HepG2 (cell line): ENCODE results near the gene LYRM4. TPM values are rescaled to one million over a fixed set of nuclear protein-coding genes. Genes with fewer than 3 reads are reported as not detected.

Experiments
- CEBPB ChIP-seq: IDR thresholded peaks from 2 replicates; pipeline ENCODE4 v1.6.1; 2011; ENCODE audit warnings: low read depth, low read length, improper control_type of control experiment, borderline replicate concordance
- ELF3 ChIP-seq: IDR thresholded peaks from 2 replicates; pipeline ENCODE4 v1.6.1; 2016; ENCODE audit warnings: missing genetic modification reagents, missing compliant biosample characterization
- GABPA ChIP-seq, 2 experiments: IDR thresholded peaks; 2 replicates each; pipeline ENCODE4 v1.6.1; 2011 to 2016; ENCODE audit warnings: low read depth in 2 of 2, low read length in 1 of 2, missing biosample characterization in 1 of 2, missing genetic modification characterization in 1 of 2
- GPN1 ChIP-seq: sonication (generic); formaldehyde crosslinking; IDR thresholded peaks from 2 replicates; pipeline ENCODE4 v1.5.1; 2020; ENCODE audit warnings: missing genetic modification reagents, borderline replicate concordance
- GTF3A ChIP-seq: sonication (generic); formaldehyde crosslinking; conservative IDR thresholded peaks from 2 replicates; pipeline ENCODE4 v1.4.0; 2020; ENCODE audit warnings: mild to moderate bottlenecking, missing genetic modification reagents
- NAIF1 ChIP-seq: sonication (generic); formaldehyde crosslinking; IDR thresholded peaks from 2 replicates; pipeline ENCODE4 v1.5.0; 2020; ENCODE audit warnings: mild to moderate bottlenecking, missing genetic modification reagents, borderline replicate concordance
- PAXIP1 ChIP-seq: sonication (generic); formaldehyde crosslinking; conservative IDR thresholded peaks from 2 replicates; pipeline ENCODE4 v1.4.0; 2020; ENCODE audit warnings: mild to moderate bottlenecking, missing genetic modification reagents, moderate library complexity
- RBFOX2 ChIP-seq: fragments of 200-400 bp; formaldehyde crosslinking; IDR thresholded peaks from 2 replicates; pipeline ENCODE4 v1.6.1; 2017; ENCODE audit warnings: low read depth, mild to moderate bottlenecking, low read length
- SMAD1 ChIP-seq: sonication (generic); formaldehyde crosslinking; IDR thresholded peaks from 2 replicates; pipeline ENCODE4 v1.4.0; 2020; ENCODE audit warnings: missing genetic modification reagents, low read depth, mild to moderate bottlenecking, borderline replicate concordance
- TFE3 ChIP-seq: IDR thresholded peaks from 2 replicates; pipeline ENCODE4 v1.6.1; 2016
- U2AF2 ChIP-seq: fragments of 200-400 bp; formaldehyde crosslinking; IDR thresholded peaks from 2 replicates; pipeline ENCODE4 v1.6.1; 2017; ENCODE audit warnings: low read depth, mild to moderate bottlenecking, low read length
- ZBTB7A ChIP-seq: sonication (generic); formaldehyde crosslinking; IDR thresholded peaks from 2 replicates; pipeline ENCODE4 v1.8.0; 2022; ENCODE audit warnings: mild to moderate bottlenecking, missing genetic modification reagents
- ZNF225 ChIP-seq: sonication (generic); formaldehyde crosslinking; IDR thresholded peaks from 2 replicates; pipeline ENCODE4 v1.4.0; 2020; ENCODE audit warnings: mild to moderate bottlenecking, missing genetic modification reagents
- ZNF230 ChIP-seq: sonication (generic); formaldehyde crosslinking; IDR thresholded peaks from 2 replicates; pipeline ENCODE4 v1.4.0; 2020; ENCODE audit warnings: mild to moderate bottlenecking, missing genetic modification reagents
- ZNF276 ChIP-seq: sonication (generic); formaldehyde crosslinking; IDR thresholded peaks from 2 replicates; pipeline ENCODE4 v1.4.0; 2020; ENCODE audit warnings: mild to moderate bottlenecking, low read depth, missing genetic modification reagents
- ZNF713 ChIP-seq: sonication (generic); formaldehyde crosslinking; IDR thresholded peaks from 2 replicates; pipeline ENCODE4 v1.4.0; 2020; ENCODE audit warnings: mild to moderate bottlenecking, missing genetic modification reagents
- ZNF790 ChIP-seq: sonication (generic); formaldehyde crosslinking; IDR thresholded peaks from 2 replicates; pipeline ENCODE4 v1.8.0; 2022; ENCODE audit warnings: missing genetic modification reagents, mild to moderate bottlenecking, borderline replicate concordance
- polyA plus RNA-seq, 8 experiments: library from polyadenylated mRNA; depleted of rRNA in 3 of 8; stranded (reverse) in 7 of 8; unstranded in 1 of 8; fragments of >200 nt; fragmentation: Illumina TruSeq in 4 of 8; extraction: Trizol in 4 of 8; gene quantifications; 2 replicates each; pipeline versions ENCODE4 v1.2.1 to v1.2.3, GENCODE V29; 2011 to 2016; ENCODE audit warnings: low read depth in 4 of 8, missing spikeins in 1 of 8, mixed read lengths in 1 of 8; ENCODE audit not compliant: insufficient read depth in 1 of 8
- total RNA-seq, 5 experiments: library from RNA; depleted of rRNA; stranded (reverse); fragments of >200 nt; fragmentation: Illumina TruSeq; extraction: Trizol; gene quantifications; 2 replicates each; pipeline ENCODE4 v1.2.3, GENCODE V29; 2016; ENCODE audit warnings: low read depth in 1 of 5
- TF ChIP-seq, protein P1 (sequence below): sonication (generic); formaldehyde crosslinking; IDR thresholded peaks from 2 replicates; pipeline ENCODE4 v1.4.0; 2020; ENCODE audit warnings: missing genetic modification reagents
- TF ChIP-seq, protein P2 (sequence below): sonication (generic); formaldehyde crosslinking; IDR thresholded peaks from 2 replicates; pipeline ENCODE4 v1.8.1; 2023; ENCODE audit warnings: mild to moderate bottlenecking, inconsistent platforms, moderate library complexity, missing genetic modification reagents, borderline replicate concordance

Gene LYRM4
- total and polyA plus RNA-seq, 2 of the 13 experiments (the other 11 are each of a cell fraction or from before 2014, with no cell fraction given), result 64.6 to 67.5 TPM

DNA sequence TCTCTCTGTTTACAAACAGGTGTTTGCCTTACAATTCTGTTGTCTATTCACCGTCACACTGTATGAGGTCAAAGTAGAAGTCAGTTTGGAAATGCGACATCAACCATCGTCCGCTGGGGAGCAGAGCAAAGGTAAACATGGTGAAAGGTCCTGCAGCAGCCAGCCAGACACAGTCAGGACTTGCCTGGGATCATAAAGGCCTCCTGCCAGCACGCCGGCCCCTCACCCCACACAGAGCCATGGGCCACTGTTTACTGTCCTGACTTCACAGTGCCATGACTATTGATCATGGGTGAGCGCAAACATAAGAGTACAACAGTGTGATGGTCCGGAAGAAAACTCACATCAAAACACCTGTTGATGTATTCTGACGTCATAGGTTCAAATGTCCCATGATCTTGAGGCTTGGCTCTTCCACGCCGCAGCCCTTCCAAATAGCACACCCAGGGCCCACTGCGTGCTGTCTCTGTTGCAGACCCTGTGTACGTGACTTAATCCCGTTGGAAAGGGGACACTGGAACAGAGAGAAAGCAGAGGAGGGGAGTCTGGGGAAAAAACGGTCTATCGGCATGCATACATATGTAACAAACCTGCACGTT, 192.5 kb downstream of the LYRM4 start (continued):
- TF ChIP-seq, protein P1, sequence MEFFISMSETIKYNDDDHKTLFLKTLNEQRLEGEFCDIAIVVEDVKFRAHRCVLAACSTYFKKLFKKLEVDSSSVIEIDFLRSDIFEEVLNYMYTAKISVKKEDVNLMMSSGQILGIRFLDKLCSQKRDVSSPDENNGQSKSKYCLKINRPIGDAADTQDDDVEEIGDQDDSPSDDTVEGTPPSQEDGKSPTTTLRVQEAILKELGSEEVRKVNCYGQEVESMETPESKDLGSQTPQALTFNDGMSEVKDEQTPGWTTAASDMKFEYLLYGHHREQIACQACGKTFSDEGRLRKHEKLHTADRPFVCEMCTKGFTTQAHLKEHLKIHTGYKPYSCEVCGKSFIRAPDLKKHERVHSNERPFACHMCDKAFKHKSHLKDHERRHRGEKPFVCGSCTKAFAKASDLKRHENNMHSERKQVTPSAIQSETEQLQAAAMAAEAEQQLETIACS, result no peak
- TF ChIP-seq, protein P2, sequence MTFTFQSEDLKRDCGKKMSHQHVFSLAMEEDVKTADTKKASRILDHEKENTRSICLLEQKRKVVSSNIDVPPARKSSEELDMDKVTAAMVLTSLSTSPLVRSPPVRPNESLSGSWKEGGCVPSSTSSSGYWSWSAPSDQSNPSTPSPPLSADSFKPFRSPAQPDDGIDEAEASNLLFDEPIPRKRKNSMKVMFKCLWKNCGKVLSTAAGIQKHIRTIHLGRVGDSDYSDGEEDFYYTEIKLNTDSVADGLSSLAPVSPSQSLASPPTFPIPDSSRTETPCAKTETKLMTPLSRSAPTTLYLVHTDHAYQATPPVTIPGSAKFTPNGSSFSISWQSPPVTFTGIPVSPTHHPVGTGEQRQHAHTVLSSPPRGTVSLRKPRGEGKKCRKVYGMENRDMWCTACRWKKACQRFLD, result no peak; the same call in 1 of the 2 replicates
- TF ChIP-seq ZNF790 (CRISPR knock-in tag) (no peak; the same call in 1 of the 2 replicates), GTF3A (CRISPR knock-in tag) (no peak), TFE3 (CRISPR knock-in tag) (peak; percentile 98), SMAD1 (CRISPR knock-in tag) (peak; percentile 97), ZBTB7A (CRISPR knock-in tag) (peak; percentile 95; the same call in 1 of the 2 replicates), GPN1 (CRISPR knock-in tag) (no peak; the same call in 1 of the 2 replicates), CEBPB (peak; percentile 34; the same call in 1 of the 2 replicates), ELF3 (CRISPR knock-in tag) (peak; percentile 95), PAXIP1 (CRISPR knock-in tag) (peak; percentile 100), RBFOX2 (no peak), U2AF2 (no peak), ZNF713 (no peak), ZNF230 (CRISPR knock-in tag) (no peak), GABPA (IDR thresholded peaks at IDR 0.05; ENCODE audit: low read depth, low read length) (no peak), GABPA (CRISPR knock-in tag; IDR thresholded peaks at IDR 0.05; ENCODE audit: low read depth) (peak; percentile 81), ZNF276 (CRISPR knock-in tag) (no peak), ZNF225 (peak; percentile 85; the same call in 1 of the 2 replicates), NAIF1 (CRISPR knock-in tag) (peak; percentile 78; the same call in 1 of the 2 replicates)
